Measurements from ENCODE around the gene NAGPA.

GRCh38 chr16:5015351-5015750, 18.4 kb downstream of the NAGPA start:
- TF ChIP-seq POLR2A (IDR thresholded peaks at IDR 0.05) (no peak), CTCF (IDR thresholded peaks at IDR 0.05) (no peak)

All from lower leg skin (tissue), 3 donors.